Peyer's patch (tissue), 4 donors: Measurements from ENCODE around the gene NSG1.

Experiments used
- CTCF ChIP-seq, 6 experiments: fragments of 450-650 bp in 4 of 6; fragments of 200-600 bp in 2 of 6; sonication (generic) in 1 of 6; IDR thresholded peaks; one replicate each; pipeline ENCODE4 v1.5.1; 2017 to 2019; ENCODE audit warnings: antibody characterized with exemption in 6 of 6, mild to moderate bottlenecking in 3 of 6, moderate library complexity in 1 of 6
- POLR2A ChIP-seq, 2 donors: fragments of 450-650 bp; IDR thresholded peaks; one replicate each; pipeline ENCODE4 v1.5.1; 2017; ENCODE audit warnings: antibody characterized with exemption in 2 of 2, mild to moderate bottlenecking in 2 of 2, moderate library complexity in 2 of 2

- TF ChIP-seq CTCF (IDR thresholded peaks at IDR 0.05) (no peak), POLR2A (IDR thresholded peaks at IDR 0.05) (no peak)
Measured at GRCh38 chr4:4408132-4408523, 21.2 kb downstream of the NSG1 start.
